Measurements from ENCODE around the gene KCTD21. TPM values are rescaled to one million over a fixed set of nuclear protein-coding genes. Genes with fewer than 3 reads are reported as not detected.
"Not testable (repeated sequence)": the region's sequence is repeated elsewhere in the genome, so short reads cannot be mapped to it uniquely, and the experiment has no call there.

Gene KCTD21
- total and polyA plus RNA-seq, 4 donors, result 4.8 to 16.1 (median 10.8) TPM

DNA sequence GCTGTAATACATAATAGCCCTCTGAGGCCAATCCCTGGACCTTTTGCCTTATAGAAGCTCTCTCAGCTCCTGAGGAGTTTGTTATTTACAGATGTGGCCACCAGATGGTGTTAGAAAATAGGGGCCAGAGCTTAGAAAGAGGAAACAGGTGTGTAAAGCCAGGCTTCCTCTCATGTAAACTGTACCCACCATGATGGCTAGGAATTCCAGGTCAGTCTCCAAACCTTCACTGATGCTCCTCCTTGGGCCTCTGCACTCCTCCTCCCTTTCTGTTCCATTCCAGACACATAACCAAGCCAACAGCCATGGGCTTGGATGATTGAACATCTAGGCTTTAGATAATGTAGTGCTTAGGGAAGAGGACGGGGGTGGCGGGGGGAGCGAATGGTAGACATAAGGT lies 40.0 kb upstream of the KCTD21 start:
- Histone ChIP-seq H3K27ac (ENCODE audit: low read depth in 1 of 2, low read length in 2 of 2) (no peak overlapping the region), H3K36me3 (ENCODE audit: control insufficient read depth in 1 of 2, insufficient read depth in 2 of 2, low read length in 1 of 2) (peaks cover 4 to 5% of the 10 kb centered on the region in 2 donors), H3K27me3 (ENCODE audit: control insufficient read depth in 1 of 2, insufficient read depth in 2 of 2, low read length in 1 of 2) (no peaks in the 10 kb centered on the region), H3K9me3 (ENCODE audit: control insufficient read depth, low read length) (no peaks in the 10 kb centered on the region), H3K4me1 (ENCODE audit: control insufficient read depth in 1 of 2, insufficient read depth in 2 of 2, low read length in 2 of 2) (peaks cover 3 to 6% of the 10 kb centered on the region in 2 donors), H3K4me3 (ENCODE audit: low read length in 2 of 2) (no peak overlapping the region)
- DNase-seq, result no peak
- 97 to 98% methylated on average over 3 of the region's 3 CpGs for WGBS, 2 donors
- ATAC-seq (ENCODE audit: low FRiP score), result peak; percentile 54
- intact Hi-C loops (cut with DNase I), result loop anchor here (2.0 to 5.0 kb wide), 4 partner anchors 188 to 336 kb away; partner anchors contain the start of gene GAB2 (in 1 of the 2)

DNA sequence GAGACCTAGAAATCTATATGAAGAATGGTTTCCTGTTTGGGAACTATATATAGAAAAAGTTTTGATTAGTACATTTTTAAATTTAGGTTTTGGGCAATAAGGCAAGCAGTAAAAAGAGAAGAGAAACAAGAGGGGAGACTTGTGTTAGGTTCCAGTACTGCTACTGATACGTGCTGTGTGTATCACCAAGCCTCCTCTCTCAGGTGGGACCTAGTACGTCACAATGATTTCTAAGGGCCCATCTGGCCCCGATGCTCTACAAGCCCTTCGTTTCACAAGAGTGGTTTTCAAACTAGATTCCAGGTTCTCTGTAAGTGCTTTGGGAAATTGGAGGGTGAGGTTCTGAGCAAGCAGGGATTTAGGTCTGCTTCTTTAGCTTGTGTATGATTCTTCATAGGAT lies 39.5 kb upstream of the KCTD21 start:
- WGBS, 2 donors, result 80% methylated on average over 4 of the region's 4 CpGs
- Histone ChIP-seq H3K4me3 (ENCODE audit: low read length in 2 of 2) (no peak overlapping the region), H3K36me3 (ENCODE audit: control insufficient read depth in 1 of 2, insufficient read depth in 2 of 2, low read length in 1 of 2) (peaks cover 4 to 5% of the 10 kb centered on the region in 2 donors), H3K27me3 (ENCODE audit: control insufficient read depth in 1 of 2, insufficient read depth in 2 of 2, low read length in 1 of 2) (no peaks in the 10 kb centered on the region), H3K27ac (ENCODE audit: low read depth in 1 of 2, low read length in 2 of 2) (no peak overlapping the region), H3K9me3 (ENCODE audit: control insufficient read depth, low read length) (no peaks in the 10 kb centered on the region), H3K4me1 (ENCODE audit: control insufficient read depth in 1 of 2, insufficient read depth in 2 of 2, low read length in 2 of 2) (peaks cover 3 to 6% of the 10 kb centered on the region in 2 donors)
- no peak for DNase-seq
- ATAC-seq (ENCODE audit: low FRiP score), result no peak
- intact Hi-C loops (cut with DNase I), result loop anchor here (2.0 to 5.0 kb wide), 4 partner anchors 189 to 337 kb away; partner anchors contain the start of gene GAB2 (in 1 of the 2)

DNA sequence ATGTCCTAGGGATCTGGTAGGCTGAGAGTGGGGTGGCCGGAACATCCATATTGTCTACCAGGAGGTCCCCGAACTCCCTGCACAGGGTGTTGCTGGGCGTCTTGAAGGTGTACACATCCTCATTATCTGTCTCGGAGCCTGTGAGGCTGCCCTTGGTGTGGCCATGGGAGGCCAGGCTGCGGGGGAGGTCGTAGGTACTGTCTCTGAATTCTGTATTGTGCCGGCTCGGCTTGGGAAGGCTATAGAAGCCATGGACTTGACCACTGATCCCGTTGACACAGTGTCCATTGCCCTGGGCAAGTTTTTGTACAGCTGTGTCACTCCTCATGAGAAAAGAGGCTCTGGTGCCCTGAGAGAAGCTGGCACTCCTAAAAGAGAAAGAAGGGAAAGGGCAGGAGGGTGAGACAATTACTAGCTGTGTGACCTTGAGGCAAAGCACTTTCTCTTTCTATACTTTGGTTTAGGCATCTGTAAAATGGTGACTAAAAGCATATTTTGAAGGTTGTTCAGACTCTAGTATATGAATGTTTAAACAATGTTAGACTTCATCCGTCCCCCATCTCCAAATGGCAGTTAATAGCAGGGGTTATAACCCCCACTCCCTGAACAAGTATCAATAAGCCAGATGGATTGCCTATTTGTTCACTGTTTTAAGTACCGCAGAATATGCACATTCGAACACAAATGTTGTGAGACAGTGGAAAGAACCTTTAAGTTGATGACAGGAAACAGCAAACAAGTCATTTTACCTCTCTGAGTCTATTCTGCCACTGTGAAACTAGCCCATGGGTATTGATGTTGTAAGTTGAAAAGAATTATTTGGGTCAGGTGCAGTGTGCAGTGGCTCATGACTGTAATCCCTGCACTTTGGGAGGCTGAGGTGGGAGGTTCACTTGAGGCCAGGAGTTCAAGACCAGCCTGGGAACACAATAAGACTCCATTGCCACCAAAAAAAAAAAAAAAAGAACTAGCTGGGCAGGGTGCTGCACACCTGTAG lies 38.6 kb upstream of the KCTD21 start:
- Histone ChIP-seq H3K9me3 (ENCODE audit: control insufficient read depth, low read length) (no peaks in the 10 kb centered on the region), H3K36me3 (ENCODE audit: control insufficient read depth in 1 of 2, insufficient read depth in 2 of 2, low read length in 1 of 2) (peaks cover 5% of the 10 kb centered on the region in 2 donors), H3K4me1 (ENCODE audit: control insufficient read depth in 1 of 2, insufficient read depth in 2 of 2, low read length in 2 of 2) (peaks cover 3 to 4% of the 10 kb centered on the region in 2 donors), H3K27me3 (ENCODE audit: control insufficient read depth in 1 of 2, insufficient read depth in 2 of 2, low read length in 1 of 2) (no peaks in the 10 kb centered on the region), H3K27ac (ENCODE audit: low read depth in 1 of 2, low read length in 2 of 2) (no peak overlapping the region), H3K4me3 (ENCODE audit: low read length in 2 of 2) (no peak overlapping the region)
- intact Hi-C loops (cut with DNase I), result loop anchor here (5.0 kb wide), 2 partner anchors 195 to 335 kb away; no protein-coding TSS in a partner anchor
- peak in 1 of 2 donors; percentile 42 for DNase-seq
- no peak for ATAC-seq (ENCODE audit: low FRiP score)
- WGBS, 2 donors, result 90 to 91% methylated on average over 12 of the region's 12 CpGs

DNA sequence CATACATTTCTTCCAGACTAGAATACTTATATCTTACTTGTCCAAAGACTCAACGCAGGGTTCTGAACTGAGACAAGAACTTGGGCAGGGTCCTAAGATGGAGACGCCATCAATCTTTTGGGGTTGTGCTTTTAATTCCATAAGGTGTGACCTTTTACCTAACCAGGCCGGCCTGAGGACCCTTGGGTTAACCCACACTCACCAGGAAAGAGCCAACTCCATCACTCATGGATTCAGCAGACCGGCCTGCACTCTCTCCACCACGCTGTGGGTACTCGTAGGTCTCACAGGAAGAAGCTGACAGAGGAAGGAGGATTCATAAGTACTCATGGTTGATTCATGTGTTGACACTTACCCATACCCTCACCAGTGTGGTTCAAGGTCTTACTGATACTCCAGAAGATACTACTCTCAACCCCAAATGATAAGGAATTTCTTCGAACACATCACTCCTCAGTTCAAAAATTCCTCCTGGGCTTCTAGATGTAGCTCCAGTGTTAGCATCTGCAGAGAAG lies 36.5 kb upstream of the KCTD21 start:
- intact Hi-C loops (cut with DNase I), result loop anchor here (5.0 kb wide), 2 partner anchors 197 to 337 kb away; no protein-coding TSS in a partner anchor
- DNase-seq (no peak), ATAC-seq (ENCODE audit: low FRiP score) (no peak)
- H3K36me3 ChIP-seq (ENCODE audit: control insufficient read depth in 1 of 2, insufficient read depth in 2 of 2, low read length in 1 of 2), result peaks cover 5 to 9% of the 10 kb centered on the region in 2 donors
- H3K27ac ChIP-seq (ENCODE audit: low read depth in 1 of 2, low read length in 2 of 2), result no peak overlapping the region
- no peaks in the 10 kb centered on the region for H3K27me3 ChIP-seq (ENCODE audit: control insufficient read depth in 1 of 2, insufficient read depth in 2 of 2, low read length in 1 of 2)
- no peaks in the 10 kb centered on the region for H3K4me1 ChIP-seq (ENCODE audit: control insufficient read depth in 1 of 2, insufficient read depth in 2 of 2, low read length in 2 of 2)
- WGBS, 2 donors, result 92 to 93% methylated on average over 7 of the region's 7 CpGs
- H3K9me3 ChIP-seq (ENCODE audit: control insufficient read depth, low read length), result no peaks in the 10 kb centered on the region
- H3K4me3 ChIP-seq (ENCODE audit: low read length in 2 of 2), result no peak overlapping the region

DNA sequence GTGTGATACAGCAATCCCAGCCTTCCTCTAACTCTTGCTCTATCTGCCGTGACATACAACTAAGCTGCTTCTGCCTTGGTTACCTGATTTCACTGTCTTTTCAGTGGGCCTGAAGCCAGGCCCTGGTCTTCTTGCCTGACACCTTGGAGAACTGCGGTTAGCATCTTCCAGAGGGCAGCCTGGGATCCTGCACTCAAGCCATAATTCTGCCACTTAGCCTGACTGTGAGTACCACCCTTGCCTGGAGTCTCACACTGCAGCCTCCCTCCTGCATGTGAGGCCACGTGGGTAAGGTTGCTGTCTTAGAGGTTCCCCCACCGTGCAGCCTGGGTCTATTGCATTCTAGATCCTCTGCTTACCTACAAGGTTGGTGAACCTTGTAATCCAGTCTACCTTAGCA lies 36.1 kb upstream of the KCTD21 start:
- DNase-seq (no peak), ATAC-seq (ENCODE audit: low FRiP score) (no peak)
- Histone ChIP-seq H3K9me3 (ENCODE audit: control insufficient read depth, low read length) (no peaks in the 10 kb centered on the region), H3K27me3 (ENCODE audit: control insufficient read depth in 1 of 2, insufficient read depth in 2 of 2, low read length in 1 of 2) (no peaks in the 10 kb centered on the region), H3K27ac (ENCODE audit: low read depth in 1 of 2, low read length in 2 of 2) (no peak overlapping the region), H3K4me3 (ENCODE audit: low read length in 2 of 2) (no peak overlapping the region), H3K4me1 (ENCODE audit: control insufficient read depth in 1 of 2, insufficient read depth in 2 of 2, low read length in 2 of 2) (no peaks in the 10 kb centered on the region), H3K36me3 (ENCODE audit: control insufficient read depth in 1 of 2, insufficient read depth in 2 of 2, low read length in 1 of 2) (peaks cover 5 to 12% of the 10 kb centered on the region in 2 donors)
- intact Hi-C loops (cut with DNase I), result no loop called here
- WGBS, 2 donors, result 74 to 84% methylated on average over 4 of the region's 4 CpGs

DNA sequence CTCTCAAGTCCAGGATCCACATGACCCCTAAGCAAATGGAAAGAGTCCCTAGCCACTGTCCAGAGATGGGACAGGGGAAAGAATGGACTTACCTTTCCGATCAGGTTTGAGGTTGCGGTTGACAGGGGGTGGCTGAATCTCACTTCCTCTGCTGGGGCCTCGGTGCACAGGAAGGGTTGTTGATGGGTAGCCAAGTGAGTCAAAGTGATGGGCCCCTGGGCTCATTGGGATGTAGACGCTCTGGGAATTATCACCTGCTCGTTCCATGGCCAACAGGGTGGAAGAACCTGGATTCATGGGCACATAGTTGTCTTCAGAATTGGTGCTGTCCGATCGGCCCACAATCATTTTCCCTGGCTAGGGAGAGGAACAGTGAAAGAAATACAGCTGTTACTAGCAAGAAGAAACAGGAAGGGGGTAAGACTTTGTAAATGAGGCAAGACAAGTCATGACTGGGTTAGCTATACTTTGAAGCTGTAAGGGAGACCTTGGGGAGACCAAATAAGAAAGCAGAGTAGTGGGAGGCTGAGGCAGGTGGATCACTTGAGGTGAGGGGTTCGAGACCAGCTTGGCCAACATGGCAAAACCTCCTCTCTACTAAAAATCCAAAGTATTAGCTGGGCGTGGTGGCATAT lies 35.0 kb upstream of the KCTD21 start:
- no peak for DNase-seq

DNA sequence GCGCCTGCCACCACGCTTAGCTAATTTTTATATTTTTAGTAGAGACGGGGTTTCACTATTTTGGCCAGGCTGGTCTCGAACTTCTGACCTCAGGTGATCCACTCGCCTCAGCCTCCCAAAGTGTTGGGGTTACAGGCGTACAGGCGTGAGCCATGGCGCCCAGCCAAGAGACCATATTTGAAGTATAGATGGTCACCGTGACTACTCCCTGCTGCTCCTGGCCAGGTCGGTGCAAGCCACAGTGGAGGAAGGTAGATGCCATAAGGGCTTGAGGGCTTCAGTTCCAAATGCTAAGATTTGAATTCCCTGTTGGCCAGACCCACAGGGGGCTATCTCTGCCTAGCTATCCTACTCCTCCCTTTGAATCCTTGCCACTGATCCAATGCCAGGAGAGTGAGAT lies 34.3 kb upstream of the KCTD21 start:
- H3K4me1 ChIP-seq (ENCODE audit: control insufficient read depth in 1 of 2, insufficient read depth in 2 of 2, low read length in 2 of 2); H3K4me3 ChIP-seq (ENCODE audit: low read length in 2 of 2); H3K27ac ChIP-seq (ENCODE audit: low read depth in 1 of 2, low read length in 2 of 2); ATAC-seq (ENCODE audit: low FRiP score); H3K9me3 ChIP-seq (ENCODE audit: control insufficient read depth, low read length); intact Hi-C loops (cut with DNase I); H3K27me3 ChIP-seq (ENCODE audit: control insufficient read depth in 1 of 2, insufficient read depth in 2 of 2, low read length in 1 of 2): not testable (repeated sequence)
- peaks cover 5 to 12% of the 10 kb centered on the region in 2 donors for H3K36me3 ChIP-seq (ENCODE audit: control insufficient read depth in 1 of 2, insufficient read depth in 2 of 2, low read length in 1 of 2)
- peak in 1 of 2 donors; percentile 64 for DNase-seq
- 73 to 77% methylated on average over 10 of the region's 10 CpGs for WGBS, 2 donors

More for the DNA sequence above, 35.0 kb upstream of the KCTD21 start:
- WGBS, 2 donors, result 90% methylated on average over 9 of the region's 9 CpGs
- no peak for ATAC-seq (ENCODE audit: low FRiP score)
- Histone ChIP-seq H3K9me3 (ENCODE audit: control insufficient read depth, low read length) (no peaks in the 10 kb centered on the region), H3K27ac (ENCODE audit: low read depth in 1 of 2, low read length in 2 of 2) (no peak overlapping the region), H3K36me3 (ENCODE audit: control insufficient read depth in 1 of 2, insufficient read depth in 2 of 2, low read length in 1 of 2) (peaks cover 5 to 12% of the 10 kb centered on the region in 2 donors), H3K4me1 (ENCODE audit: control insufficient read depth in 1 of 2, insufficient read depth in 2 of 2, low read length in 2 of 2) (no peaks in the 10 kb centered on the region), H3K27me3 (ENCODE audit: control insufficient read depth in 1 of 2, insufficient read depth in 2 of 2, low read length in 1 of 2) (no peaks in the 10 kb centered on the region), H3K4me3 (ENCODE audit: low read length in 2 of 2) (no peak overlapping the region)
- intact Hi-C loops (cut with DNase I), result no loop called here

DNA sequence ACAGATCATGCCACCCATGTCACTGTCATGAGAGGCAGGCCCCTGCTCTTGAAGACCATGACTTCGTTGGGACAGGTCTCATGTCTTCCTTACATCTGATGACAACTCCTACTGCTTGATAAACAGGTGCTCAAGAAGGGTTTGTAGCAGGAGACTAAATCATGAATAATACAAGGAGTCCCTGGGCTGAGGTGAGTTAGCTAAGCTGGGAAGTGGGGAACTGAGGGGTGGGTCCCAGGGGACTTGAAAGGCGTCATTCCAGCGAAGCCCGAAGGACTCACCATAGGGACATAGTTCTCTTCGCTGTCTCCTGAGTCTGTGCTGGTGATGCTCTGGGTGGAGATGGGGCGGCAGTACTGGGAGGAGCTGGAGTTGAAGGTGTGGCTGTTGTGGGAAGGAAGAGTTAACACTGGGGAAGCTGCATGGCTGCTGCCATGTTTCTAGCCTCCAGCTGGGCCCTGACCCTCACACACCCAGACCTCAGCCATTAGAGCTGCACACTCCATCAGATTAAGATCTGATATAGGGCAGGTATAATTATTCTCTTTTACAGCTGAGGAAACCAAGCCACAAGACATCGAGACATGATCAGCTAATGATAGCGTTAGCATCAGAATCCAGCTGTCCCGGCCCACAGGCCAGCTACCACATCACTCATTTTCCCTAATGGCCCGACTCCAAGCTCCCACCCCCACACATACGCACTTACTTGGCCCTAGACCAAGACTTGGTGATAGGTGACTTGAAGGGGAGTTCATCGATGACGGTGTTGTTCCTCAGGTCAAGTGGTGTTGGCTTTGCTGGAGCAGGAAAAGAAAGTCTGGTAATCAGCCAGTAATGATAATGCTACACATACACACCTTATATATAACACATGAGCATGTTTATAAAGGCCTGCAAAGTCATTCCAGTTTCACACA lies 33.2 kb upstream of the KCTD21 start:
- 73 to 76% methylated on average over 13 of the region's 13 CpGs for WGBS, 2 donors
- no peak overlapping the region for H3K4me3 ChIP-seq (ENCODE audit: low read length in 2 of 2)
- H3K27me3 ChIP-seq (ENCODE audit: control insufficient read depth in 1 of 2, insufficient read depth in 2 of 2, low read length in 1 of 2), result no peaks in the 10 kb centered on the region
- intact Hi-C loops (cut with DNase I), result no loop called here
- no peak for DNase-seq
- no peaks in the 10 kb centered on the region for H3K4me1 ChIP-seq (ENCODE audit: control insufficient read depth in 1 of 2, insufficient read depth in 2 of 2, low read length in 2 of 2)
- H3K27ac ChIP-seq (ENCODE audit: low read depth in 1 of 2, low read length in 2 of 2), result no peak overlapping the region
- H3K36me3 ChIP-seq (ENCODE audit: control insufficient read depth in 1 of 2, insufficient read depth in 2 of 2, low read length in 1 of 2), result peaks cover 5 to 12% of the 10 kb centered on the region in 2 donors
- no peak for ATAC-seq (ENCODE audit: low FRiP score)
- H3K9me3 ChIP-seq (ENCODE audit: control insufficient read depth, low read length), result no peaks in the 10 kb centered on the region

All from aorta (tissue), 5 donors.